Natural killer cell (primary cell): ENCODE results near the gene SMAD7. TPM values are rescaled to one million over a fixed set of nuclear protein-coding genes. Genes with fewer than 3 reads are reported as not detected.

Source experiments
- ATAC-seq, 3 donors: fragments of 150-1000 bp in 2 of 3; fragments of 200-7000 bp in 1 of 3; cut with Tn5 transposase; 1 replicate in 1 of 3; 2 replicates in 2 of 3; pipeline ENCODE4 v1.10.0; 2021; ENCODE audit warnings: mild to moderate bottlenecking in 2 of 3, moderate library complexity in 2 of 3
- DNase-seq, 2 donors: peaks; one replicate each; pipeline versions ENCODE4 v3.0.0 to v3.0.0-alpha.2; 2013 to 2021; ENCODE audit warnings: mixed read lengths in 1 of 2
- H3K27ac ChIP-seq: one replicate; pipeline ENCODE4 v1.5.1; 2013; ENCODE audit warnings: mild to moderate bottlenecking, low read length
- H3K27me3 ChIP-seq: one replicate; pipeline ENCODE4 v1.6.1; 2013; ENCODE audit warnings: low read length; ENCODE audit not compliant: control insufficient read depth, insufficient read depth
- H3K36me3 ChIP-seq: one replicate; pipeline ENCODE4 v1.6.1; 2013; ENCODE audit warnings: low read length; ENCODE audit not compliant: control insufficient read depth, insufficient read depth
- H3K4me1 ChIP-seq: one replicate; pipeline ENCODE4 v1.6.1; 2013; ENCODE audit warnings: low read length; ENCODE audit not compliant: control insufficient read depth, insufficient read depth
- H3K4me3 ChIP-seq: one replicate; pipeline ENCODE4 v1.5.1; 2013; ENCODE audit warnings: low read length
- H3K9me3 ChIP-seq: one replicate; pipeline ENCODE4 v1.6.1; 2013; ENCODE audit warnings: low read length; ENCODE audit not compliant: control insufficient read depth, insufficient read depth
- H3K27ac Mint-ChIP-seq, 2 donors: one replicate each; pipeline ENCODE4 v1.8.0; 2022; ENCODE audit warnings: mild to moderate bottlenecking in 2 of 2, mixed read lengths in 2 of 2, moderate library complexity in 1 of 2
- H3K27me3 Mint-ChIP-seq, 2 donors: one replicate each; pipeline ENCODE4 v1.8.0; 2022; ENCODE audit warnings: low read depth in 2 of 2, mixed read lengths in 2 of 2
- H3K36me3 Mint-ChIP-seq: one replicate; pipeline ENCODE4 v1.8.0; 2022; ENCODE audit warnings: mixed read lengths
- H3K4me1 Mint-ChIP-seq, 2 donors: one replicate each; pipeline ENCODE4 v1.8.0; 2022; ENCODE audit warnings: mixed read lengths in 2 of 2
- H3K4me3 Mint-ChIP-seq: one replicate; pipeline ENCODE4 v1.8.0; 2022; ENCODE audit warnings: mild to moderate bottlenecking, moderate library complexity, mixed read lengths
- H3K9me3 Mint-ChIP-seq, 2 donors: one replicate each; pipeline ENCODE4 v1.8.0; 2022; ENCODE audit warnings: mixed read lengths in 2 of 2
- CTCF ChIP-seq: fragments of 200-600 bp; IDR thresholded peaks from one replicate; pipeline ENCODE4 v1.8.0; 2022; ENCODE audit warnings: antibody characterized with exemption
- WGBS: methylation state at CpG from one replicate; pipeline ENCODE4 v1.1.7; 2013; ENCODE audit warnings: missing lambda C conversion rate; ENCODE audit not compliant: insufficient coverage; 5-methylcytosine and 5-hydroxymethylcytosine counted together
- intact Hi-C: fragments of 100-400 bp; cut with micrococcal nuclease; formaldehyde crosslinking; loops from one replicate; pipeline ENCODE4 v1.14.2; 2022
- total RNA-seq, 4 donors: library from RNA; stranded (reverse); fragments of 120-200 nt in 1 of 4; gene quantifications; one replicate each; pipeline versions ENCODE4 v1.2.3 to v1.2.4, GENCODE V29; 2013 to 2022

The SMAD7 gene
- total RNA-seq, 3 donors from 2014 or later (not counting 1 experiment from before 2014, with no cell fraction given) = 127 to 204 (median 182) TPM

- H3K36me3 ChIP-seq = peaks cover 25% of the 10 kb centered on the region
- intact Hi-C loops = loop anchor here (5.0 to 10.0 kb wide), 3 partner anchors 169 to 868 kb away; partner anchors contain the start of gene ACAA2
- no peaks in the 10 kb centered on the region for H3K27me3 ChIP-seq
- no peaks in the 10 kb centered on the region for H3K9me3 ChIP-seq
- TF ChIP-seq CTCF = no peak
- WGBS = 60% methylated on average over 8 of the region's 8 CpGs
- peaks cover 72% of the 10 kb centered on the region for H3K4me1 ChIP-seq
- no peaks in the 10 kb centered on the region for H3K9me3 Mint-ChIP-seq
- no peak for DNase-seq
- H3K27ac ChIP-seq = no peak overlapping the region
- H3K4me1 Mint-ChIP-seq = peaks cover 74 to 75% of the 10 kb centered on the region in 2 donors
- no peak overlapping the region for H3K4me3 ChIP-seq
- H3K36me3 Mint-ChIP-seq = peaks cover 20% of the 10 kb centered on the region
- no peaks in the 10 kb centered on the region for H3K27me3 Mint-ChIP-seq
- H3K27ac Mint-ChIP-seq = peak overlapping the region; percentile 95 to 99
- no peak for ATAC-seq
- peak overlapping the region; percentile 94 for H3K4me3 Mint-ChIP-seq
These were observed 4.4 kb downstream of the SMAD7 start for GRCh38 chr18:48946329-48946835.

GRCh38 chr18:48945953-48946217, 4.9 kb downstream of the SMAD7 start:
- Mint-ChIP-seq H3K27me3 (no peaks in the 10 kb centered on the region), H3K4me3 (peak overlapping the region; percentile 94), H3K9me3 (no peaks in the 10 kb centered on the region), H3K4me1 (peaks cover 79 to 80% of the 10 kb centered on the region in 2 donors), H3K27ac (peak overlapping the region; percentile 95 to 99), H3K36me3 (peaks cover 20% of the 10 kb centered on the region)
- TF ChIP-seq CTCF = no peak
- Histone ChIP-seq H3K4me3 (no peak overlapping the region), H3K36me3 (peaks cover 26% of the 10 kb centered on the region), H3K27ac (no peak overlapping the region), H3K4me1 (peaks cover 77% of the 10 kb centered on the region), H3K9me3 (no peaks in the 10 kb centered on the region), H3K27me3 (no peaks in the 10 kb centered on the region)
- no peak for DNase-seq
- intact Hi-C loops = loop anchor here (5.0 to 10.0 kb wide), 3 partner anchors 169 to 869 kb away; partner anchors contain the start of gene ACAA2
- ATAC-seq = no peak

GRCh38 chr18:48944634-48945033, 6.1 kb downstream of the SMAD7 start:
- H3K27ac ChIP-seq = no peak overlapping the region

More at GRCh38 chr18:48944634-48945033, 6.1 kb downstream of the SMAD7 start:
- H3K4me1 ChIP-seq = peaks cover 89% of the 10 kb centered on the region
- Mint-ChIP-seq H3K4me1 (peaks cover 88 to 92% of the 10 kb centered on the region in 2 donors), H3K9me3 (no peaks in the 10 kb centered on the region), H3K4me3 (peak overlapping the region; percentile 94), H3K36me3 (peaks cover 20% of the 10 kb centered on the region), H3K27ac (peak overlapping the region; percentile 95 to 99), H3K27me3 (no peaks in the 10 kb centered on the region)
- 85% methylated on average over 7 of the region's 7 CpGs for WGBS
- DNase-seq (peak in 1 of 2 donors; percentile 21), ATAC-seq (no peak)
- intact Hi-C loops = loop anchor here (5.0 to 10.0 kb wide), 3 partner anchors 167 to 870 kb away; partner anchors contain the start of gene ACAA2
- no peaks in the 10 kb centered on the region for H3K27me3 ChIP-seq
- TF ChIP-seq CTCF = no peak
- H3K36me3 ChIP-seq = peaks cover 29% of the 10 kb centered on the region
- no peaks in the 10 kb centered on the region for H3K9me3 ChIP-seq
- H3K4me3 ChIP-seq = no peak overlapping the region
